Hematopoietic multipotent progenitor cell treated with erythropoietin and hydrocortisone succinate and interleukin-3 and kit ligand, for 8 days (in vitro differentiated cells): ENCODE data around the gene EYA3.

ENCODE experiments used
- DNase-seq: peaks from one replicate; pipeline ENCODE4 v3.0.0-alpha.2; 2015

The EYA3 gene, protein sequence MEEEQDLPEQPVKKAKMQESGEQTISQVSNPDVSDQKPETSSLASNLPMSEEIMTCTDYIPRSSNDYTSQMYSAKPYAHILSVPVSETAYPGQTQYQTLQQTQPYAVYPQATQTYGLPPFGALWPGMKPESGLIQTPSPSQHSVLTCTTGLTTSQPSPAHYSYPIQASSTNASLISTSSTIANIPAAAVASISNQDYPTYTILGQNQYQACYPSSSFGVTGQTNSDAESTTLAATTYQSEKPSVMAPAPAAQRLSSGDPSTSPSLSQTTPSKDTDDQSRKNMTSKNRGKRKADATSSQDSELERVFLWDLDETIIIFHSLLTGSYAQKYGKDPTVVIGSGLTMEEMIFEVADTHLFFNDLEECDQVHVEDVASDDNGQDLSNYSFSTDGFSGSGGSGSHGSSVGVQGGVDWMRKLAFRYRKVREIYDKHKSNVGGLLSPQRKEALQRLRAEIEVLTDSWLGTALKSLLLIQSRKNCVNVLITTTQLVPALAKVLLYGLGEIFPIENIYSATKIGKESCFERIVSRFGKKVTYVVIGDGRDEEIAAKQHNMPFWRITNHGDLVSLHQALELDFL

DNA sequence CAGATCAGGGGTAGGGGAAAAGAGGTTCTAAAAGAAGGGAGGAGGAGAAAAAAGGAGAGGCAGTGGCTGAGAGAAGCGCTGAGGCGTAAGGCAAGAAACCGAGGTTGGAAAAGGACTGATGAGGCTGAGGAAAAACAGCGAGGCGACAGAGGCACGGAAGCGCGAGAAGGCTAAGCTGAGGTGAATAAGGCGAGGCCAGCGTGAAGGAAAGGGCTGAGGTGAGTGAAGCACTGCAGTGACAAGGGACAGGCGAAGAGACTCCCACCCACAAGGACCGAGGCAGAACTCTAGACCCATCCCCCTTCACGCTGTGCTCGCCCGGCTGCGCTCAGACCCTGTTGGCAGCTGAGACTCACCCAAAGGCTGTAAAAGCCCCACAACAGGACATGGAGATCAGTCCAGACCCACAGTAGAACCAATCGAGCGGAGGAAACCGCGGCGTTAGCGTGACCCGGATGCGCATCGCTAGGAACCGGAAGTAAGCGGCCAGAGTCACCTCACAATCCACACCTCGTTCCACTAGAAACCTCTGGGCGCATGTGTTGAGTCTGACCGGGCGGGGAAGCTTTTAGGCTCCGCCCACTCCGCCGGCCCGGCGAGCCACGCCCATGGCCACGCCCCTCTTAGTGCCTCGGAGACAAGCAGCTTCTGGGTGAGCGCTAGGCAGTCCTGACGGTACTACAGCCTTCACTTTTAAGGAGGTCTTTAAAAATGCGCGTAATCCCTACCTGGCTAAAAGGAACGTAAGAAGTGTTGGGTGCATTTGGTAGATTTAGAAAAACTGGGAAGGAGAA, at the start of gene EYA3:
Gene EYA3, minus strand, starts transcription at position 443 of the 794 bp plus-strand sequence. CDS start 30,584 bp downstream, outside the sequence.
- peak; percentile 98 for DNase-seq

DNA sequence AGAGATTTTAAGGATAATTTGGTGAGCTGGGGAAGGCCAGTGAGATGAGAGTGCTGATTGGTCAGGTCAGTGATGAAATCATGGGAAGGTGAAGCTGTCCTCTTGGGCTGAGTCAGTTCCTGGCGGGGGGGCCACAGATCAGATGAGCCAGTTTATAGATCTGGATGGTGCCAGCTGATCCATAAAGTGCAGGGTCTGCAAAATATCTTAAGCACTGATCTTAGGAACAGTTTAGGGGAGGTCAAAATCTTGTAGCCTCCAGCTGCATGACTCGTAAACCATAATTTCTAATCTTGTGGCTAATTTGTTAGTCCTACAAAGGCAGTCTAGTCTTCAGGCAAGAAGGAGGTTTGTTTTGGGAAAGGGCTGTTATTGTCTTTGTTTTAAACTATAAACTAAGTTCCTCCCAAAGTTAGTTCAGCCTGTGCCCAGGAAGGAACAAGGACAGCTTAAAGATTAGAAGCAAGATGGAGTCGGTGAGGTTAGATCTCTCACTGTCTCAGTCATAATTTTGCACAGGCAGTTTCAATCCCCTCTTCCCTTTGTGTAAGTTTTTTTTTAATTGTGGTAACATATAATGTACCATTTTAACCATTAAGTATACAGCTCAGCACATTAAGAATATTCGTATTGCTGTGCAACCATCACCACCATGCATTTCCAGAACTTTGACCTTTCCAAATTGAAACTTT, 48.7 kb upstream of the EYA3 start:
- DNase-seq = no peak

DNA sequence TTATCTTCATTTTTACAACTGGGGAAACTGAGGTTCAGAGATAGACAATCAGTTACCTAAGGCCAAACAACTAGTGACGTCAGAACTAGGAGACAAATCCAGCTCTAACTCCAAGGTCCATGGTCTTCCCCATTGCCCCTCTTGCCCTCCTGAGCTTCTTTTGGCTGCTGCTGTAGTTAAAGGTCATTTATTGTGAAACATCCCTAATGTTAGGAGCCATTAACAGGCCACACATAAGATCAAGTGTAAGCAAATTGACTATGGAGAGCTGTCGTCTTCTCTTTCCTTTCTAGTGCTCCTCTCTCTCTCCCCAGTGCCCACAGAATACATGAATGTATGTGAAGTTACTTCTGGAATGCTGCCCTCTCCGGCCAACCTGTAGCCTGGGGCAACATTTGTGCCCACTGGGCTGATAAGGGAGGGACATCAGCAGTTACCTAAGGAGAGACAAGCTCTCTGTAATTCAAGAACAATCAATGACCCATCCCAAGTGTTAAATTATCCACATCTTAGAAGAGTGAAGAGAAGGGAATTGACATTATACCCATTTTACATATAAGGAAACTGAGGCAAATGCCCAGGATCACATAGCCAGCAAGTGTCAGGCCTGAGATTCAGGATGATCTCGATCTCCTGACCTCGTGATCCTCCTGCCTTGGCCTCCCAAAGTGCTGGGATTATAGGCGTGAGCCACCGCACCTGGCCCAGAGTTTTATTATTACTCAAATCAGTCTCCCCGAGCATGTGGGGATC, 47.9 kb upstream of the EYA3 start:
- DNase-seq = no peak

DNA sequence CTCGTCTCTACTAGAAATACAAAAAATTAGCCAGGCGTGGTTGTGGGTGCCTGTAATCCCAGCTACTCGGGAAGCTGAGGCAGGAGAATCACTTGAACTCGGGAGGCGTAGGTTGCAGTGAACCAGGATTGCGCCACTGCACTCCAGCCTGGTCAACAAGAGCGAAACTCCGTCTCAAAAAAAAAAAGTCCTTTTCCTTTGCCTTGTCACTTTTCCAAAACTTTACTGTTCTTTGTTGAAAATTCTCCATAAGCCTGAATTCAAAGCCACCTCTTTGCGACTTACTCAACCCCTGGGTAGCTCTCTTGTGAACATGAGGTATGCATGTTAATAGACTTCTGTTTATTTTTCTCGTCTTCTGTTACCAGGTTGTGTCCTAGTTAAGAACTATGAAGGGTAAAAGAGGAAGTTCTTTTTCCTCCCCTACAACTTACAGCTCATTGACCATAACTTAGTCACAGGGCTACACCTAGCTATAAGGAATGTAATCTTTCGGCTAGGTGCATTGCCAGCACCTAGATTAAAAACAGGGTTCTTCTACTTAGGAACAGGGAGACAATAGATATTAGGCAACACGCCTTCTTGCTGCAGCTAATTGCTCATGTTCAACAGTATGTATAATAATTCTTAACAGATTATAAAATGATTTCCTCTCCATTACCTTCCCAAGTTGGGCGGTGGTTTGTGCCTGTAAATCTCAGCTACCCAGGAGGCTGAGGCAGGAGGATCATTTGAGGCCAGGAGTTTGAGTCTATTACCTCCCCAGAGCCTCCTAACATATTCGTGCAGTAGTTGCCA, 47.2 kb upstream of the EYA3 start:
- DNase-seq = no peak

DNA sequence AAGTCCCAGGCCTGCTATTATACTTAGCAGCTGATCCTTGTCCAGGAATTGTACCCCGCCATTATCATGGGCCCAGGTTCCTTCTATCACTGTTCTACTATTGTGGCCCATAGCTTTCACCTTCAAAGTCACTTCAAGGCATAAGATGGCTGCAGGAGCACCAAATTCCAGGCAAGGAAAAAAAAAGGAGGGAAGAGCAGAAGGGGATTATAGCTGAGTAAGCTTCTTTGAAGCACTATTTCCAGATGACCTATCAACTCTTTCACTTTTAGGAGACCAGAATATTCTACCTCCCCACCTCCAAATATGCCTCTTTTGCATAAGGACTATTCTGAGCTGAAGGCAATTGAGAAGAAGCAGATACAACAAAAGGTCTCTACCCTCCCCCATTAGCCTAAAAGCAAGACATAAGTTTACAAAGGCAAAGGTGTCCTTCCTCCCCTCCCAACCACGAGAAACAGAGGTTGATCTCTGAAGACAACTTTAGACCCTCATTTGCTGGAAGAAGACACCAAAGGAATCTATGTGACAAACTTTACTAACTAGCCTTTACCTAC, 46.3 kb upstream of the EYA3 start:
- DNase-seq = no peak

DNA sequence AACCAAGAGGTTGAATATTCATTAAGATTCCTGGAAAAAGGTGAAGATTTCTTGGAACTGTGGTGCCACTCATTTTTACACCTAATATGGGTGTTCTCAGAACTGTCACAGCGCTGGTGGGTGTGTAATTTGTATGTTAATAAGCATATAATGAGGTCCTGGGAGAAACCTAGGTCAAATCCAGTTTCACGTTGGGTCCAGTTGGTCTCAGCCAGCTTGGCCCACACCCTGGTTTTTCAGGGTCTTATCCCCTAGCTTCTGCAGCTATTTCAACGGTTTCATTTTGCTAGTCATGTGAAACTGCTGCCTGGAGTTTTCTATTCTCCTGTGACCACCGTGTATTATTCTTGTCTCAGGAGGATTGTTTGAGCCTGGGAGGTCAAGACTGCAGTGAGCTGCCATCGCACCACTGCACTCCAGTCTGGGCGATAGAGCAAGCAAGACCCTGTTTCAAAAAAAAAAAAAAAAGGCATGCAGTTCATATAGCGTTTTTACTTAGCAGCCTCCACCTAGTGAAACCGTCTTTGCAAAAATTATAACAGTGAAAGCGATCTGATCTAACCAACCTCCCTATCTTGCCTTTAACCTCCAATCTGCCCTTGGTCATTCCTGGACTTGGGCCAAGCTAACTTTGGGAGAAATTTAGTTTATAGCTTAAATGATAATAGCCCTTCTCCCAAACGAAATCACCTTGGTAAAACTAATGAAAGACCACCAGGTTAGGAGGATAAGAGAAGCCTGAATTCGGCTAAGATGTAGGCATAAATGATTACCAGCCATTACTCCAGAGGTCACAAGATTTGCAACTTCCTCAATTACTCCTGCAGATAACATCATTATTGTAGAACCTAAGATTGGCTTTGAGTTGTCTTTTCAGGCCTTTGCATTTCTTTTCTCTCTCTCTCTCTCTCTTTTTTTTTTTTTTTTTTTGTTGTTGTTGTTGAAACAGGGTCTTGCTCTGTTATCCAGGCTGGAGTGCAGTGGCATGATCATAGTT, 44.1 kb upstream of the EYA3 start:
- DNase-seq = no peak

DNA sequence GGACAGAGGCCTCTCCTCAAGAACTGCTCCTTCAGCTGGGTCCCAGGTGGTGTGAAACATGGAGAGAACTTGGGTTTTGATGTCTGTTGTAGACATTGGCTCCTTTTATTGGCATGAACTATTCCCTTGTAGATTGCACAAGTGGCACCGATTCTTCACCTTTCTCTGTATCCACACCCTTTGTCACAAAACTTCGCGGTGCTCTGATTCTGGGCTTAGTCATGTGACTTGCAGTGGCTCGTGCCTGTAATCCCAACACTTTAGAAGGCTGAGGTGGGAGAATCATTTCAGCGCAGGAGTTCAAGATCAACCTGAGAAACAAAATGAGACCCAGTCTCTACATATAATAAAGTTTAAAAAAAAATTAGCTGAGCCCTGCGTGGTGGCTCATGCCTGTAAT, 42.5 kb upstream of the EYA3 start:
- no peak for DNase-seq

DNA sequence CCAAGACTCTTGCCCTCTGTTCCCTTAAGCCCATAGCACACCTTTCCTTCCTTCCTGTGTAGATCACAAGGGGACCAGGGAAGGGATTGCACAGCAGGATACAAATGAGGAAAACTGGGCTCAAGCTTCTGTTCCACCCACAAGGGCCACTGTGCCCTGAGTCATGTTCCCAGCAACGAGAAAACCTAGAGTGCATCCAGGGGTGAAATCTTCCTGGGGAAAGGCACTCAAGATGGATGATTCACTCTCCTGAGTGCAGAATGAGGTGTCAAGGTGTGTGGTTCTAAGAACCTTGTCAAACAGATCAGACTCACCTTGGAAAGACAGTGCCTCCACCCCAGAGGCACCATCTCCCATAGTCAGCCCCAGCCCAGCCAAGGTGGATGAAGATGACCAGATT, 40.7 kb upstream of the EYA3 start:
- no peak for DNase-seq

DNA sequence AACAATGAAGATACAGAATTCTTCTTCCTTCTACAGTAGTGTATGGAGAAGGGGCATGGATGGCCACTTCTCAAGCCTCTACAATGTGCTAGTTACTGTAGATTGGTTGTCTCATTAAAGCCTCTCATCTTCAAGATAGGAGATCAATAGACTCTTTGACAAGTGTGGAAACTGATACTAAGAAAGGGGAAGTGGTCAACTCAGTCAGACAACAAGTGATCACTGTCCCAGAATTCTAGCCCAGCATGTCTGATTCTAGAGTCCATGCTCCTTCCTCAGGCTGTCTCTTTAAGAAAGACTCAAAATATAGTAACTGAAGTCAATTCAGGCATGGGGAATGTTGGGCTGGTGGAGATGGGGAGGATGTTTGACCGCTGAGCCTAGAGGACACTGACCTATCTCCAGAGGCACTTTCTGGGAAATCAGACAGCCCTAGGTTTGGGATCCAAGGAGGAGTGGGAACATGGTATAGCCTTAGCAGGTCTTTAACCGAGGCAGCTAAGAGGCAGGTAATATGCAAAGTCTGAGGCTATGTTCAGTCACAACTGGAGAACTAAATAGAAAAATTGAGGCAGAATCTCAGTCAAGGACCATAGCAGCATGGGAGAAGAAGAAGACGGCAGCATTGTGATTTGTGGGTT, 39.3 kb upstream of the EYA3 start:
- peak; percentile 26 for DNase-seq

DNA sequence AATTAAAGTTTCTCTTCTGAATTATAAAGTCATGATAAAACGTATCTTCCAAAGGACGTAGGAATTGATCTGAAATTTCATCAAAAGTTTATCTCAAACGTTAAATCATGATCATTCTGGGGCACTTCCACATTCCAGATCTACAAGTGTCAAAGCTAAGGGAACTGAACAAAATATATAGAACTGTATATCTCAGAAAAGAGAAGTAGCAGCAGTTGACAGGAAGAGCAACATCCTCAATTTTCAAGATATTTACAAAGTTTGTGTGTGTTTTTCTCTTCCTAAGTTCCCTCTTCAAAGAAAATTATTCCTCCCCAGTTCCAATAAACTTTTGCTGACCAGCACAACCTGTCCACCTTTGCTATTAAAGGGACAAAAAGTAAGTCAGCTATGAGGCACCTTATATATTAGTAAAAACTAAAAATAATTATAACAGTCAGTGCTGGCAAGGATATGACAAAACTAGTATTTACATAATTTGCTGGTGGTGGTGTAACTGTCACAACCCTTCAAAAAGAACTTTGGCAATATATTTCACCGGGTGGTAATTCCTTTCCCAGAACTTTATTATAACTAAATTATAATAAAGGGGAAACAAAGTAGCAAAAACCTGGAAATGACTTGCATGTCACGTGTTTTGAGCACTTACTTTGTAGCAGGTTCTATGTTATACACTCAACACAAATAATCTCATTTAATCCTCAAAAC, 38.5 kb upstream of the EYA3 start:
- no peak for DNase-seq

DNA sequence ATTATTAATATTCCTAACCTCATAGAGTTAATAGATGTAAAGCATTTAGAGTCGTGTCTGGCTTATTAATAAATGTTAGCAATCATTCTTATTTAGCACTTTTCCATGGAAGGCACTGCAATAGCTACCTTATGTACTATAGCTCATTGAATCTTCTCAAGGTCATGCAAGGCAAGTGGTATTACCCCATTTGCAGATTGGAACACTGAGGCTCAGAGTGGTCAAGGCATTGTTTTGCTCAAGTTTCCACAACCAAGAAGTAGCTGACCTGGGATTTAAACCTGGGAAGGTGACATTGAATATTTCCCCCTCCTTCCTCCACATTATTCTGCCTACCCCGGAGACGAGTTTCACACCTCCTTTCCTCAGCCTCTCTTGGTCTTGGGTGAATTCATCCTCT, 37.8 kb upstream of the EYA3 start:
- no peak for DNase-seq

DNA sequence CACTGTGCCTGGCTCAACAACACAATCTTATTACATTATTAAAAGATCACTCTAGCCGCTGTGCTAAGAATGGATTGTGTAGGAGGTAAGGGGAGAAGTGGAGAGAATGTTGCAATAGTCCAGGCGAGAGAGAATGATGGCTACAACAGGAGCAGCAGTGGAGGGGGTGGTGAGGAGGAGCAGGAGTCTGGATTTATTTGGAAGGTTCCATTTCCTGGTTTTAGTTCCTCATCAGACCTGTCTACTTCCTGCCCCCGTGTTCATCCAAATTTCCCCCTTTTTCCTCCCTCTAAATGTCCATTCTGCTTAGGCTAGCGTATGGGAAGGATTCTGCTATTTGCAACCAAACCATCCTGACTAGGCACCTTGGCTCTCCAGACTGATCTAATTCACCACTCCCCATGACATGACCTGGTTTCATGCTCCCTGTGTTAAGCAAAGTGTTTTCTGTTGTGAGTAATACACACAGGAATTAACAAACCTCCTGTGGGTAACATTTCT, 35.1 kb upstream of the EYA3 start:
- DNase-seq = no peak

DNA sequence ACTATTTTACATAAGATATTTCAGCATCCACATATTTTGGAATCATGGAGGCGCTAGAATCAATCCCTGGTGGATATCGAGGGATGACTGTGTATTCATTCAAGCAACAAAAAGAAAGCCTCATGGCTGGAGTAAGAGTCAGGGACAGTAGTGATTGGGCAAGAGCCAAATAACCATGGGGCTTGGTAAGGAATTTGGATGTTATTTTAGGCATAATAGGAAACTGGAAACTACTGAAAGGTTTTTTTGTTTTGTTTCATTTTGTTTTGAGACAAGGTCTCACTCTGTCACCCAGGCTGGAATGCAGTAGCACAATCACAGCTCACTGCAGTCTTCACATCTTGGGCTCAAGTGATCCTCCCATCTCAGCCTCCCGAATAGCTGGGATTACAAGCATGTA, 33.8 kb upstream of the EYA3 start:
- no peak for DNase-seq

DNA sequence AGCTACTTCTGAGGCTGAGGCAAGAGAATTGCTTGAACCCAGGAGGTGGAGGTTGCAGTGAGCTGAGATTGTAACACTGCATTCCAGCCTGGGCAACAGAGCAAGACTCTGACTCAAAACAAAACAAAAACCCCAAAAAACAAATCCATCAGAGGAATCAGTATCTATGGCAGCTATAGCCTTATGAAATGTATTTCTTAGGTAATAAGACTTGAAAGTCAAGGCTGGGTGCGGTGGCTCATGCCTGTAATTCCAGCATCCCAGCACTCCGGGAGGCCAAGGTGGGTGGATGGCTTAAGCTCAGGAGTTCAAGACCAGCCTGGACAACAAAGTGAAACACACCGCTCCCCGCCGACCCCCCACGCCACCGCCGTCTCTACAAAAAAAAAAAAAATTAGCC, 31.1 kb upstream of the EYA3 start:
- no peak for DNase-seq

DNA sequence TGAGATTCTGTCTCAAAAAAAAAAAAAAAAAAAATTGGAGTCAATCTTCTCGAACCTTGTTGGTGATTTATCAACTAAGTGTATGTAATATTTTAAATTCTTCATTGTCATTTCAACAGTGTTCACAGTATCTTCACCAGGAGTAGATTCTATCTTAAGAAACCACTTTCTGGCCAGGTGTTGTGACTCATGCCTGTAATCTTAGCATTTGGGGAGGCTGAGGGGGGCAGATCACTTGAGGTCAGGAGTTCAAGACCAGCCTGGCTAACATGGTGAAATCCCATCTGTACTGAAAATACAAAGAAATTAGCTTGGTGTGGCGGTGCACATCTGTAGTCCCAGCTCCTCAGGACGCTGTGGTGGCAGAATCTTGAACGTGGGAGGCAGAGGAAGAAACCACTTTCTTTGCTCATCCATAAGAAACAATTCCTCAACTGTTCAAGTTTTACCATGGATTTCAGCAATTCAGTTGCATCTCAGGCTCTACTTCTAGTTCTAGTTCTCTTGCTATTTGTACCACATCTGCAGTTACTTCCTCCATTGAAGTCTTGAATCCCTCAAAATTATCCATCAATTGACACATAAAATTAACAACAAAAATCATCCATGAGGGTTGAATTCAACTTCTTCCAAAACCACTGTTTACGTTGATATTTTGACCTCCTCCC, 30.4 kb upstream of the EYA3 start:
- no peak for DNase-seq

DNA sequence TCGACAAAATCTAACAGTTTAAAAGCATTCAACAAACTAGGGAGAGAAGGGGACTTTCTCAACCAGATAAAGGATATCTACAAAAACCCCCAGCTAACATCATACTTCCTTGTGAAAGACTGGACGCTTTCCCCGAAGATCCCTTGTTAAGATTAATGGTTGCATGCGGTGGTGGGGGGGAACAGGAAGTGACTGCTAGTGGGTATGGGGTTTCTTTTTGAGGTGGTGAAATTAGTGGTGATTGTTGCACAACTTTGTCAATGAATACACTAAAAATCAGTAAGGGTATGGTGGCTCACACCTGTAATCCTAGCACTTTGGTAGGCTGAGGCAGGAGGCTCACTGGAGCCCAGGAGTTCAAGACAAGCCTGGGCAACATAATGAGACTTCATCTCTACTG, 26.9 kb upstream of the EYA3 start:
- DNase-seq = peak; percentile 34

DNA sequence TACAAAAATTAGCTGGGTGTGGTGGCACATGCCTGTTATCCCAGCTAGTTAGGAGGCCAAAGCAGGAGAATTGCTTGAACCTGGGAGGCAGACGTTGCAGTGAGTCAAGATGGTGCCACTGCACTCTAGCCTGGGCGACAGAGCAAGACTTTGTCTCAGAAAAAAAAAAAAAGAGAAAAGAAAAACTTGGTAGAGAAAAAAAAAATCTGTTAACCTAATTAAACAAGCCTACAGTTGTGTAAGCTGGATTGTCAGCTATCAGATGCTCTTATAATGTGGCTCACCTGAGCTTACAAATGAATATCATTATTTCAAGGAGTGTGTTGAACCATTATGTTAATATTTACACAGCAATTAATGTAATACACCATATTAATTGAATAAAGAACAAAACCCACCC, 26.4 kb upstream of the EYA3 start:
- no peak for DNase-seq

DNA sequence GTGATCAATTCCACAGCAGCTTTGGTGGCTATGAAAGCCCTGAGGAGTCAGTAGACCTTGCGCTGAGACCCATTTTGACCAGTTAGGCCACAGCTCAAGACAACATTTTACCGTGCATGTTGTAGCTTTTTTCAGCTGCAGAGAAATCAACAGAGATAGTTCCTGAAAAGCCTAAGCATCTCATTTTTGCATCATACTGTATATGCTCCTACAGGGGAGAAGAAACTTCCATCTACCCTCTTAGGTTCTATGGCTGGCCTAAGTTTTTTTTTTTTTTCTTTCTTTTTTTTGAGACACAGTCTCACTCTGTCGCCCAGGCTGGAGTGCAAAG, 24.8 kb upstream of the EYA3 start:
- no peak for DNase-seq
